ENCODE data around the gene RIOK2.

DNA sequence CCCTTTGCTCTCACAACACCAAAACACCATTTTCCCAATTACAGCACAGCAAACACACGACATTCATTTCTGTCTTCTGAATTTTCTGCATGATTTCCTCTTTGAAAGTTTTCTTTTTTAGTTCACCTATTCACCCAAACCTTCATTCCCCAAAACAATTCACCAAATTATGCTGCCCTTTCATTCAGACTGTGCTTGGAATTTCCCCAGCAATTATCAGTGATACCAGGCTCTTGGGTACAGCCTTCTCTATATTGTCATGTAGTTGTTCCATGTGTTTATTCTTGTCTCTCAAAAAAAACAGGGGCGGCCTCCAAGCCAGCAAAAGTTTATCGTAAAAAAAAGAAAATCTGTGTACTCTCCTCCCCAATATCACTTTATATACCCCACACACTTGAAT lies 31.7 kb downstream of the RIOK2 start:
- TF ChIP-seq POLR2A (conservative IDR thresholded peaks at IDR 0.05) (no peak), CEBPB (tag; IDR thresholded peaks at IDR 0.05) (no peak), NR1H2 (CRISPR knock-in tag; IDR thresholded peaks at IDR 0.05) (no peak), ZBED1 (IDR thresholded peaks at IDR 0.05) (no peak), THRAP3 (IDR thresholded peaks at IDR 0.05; ENCODE audit: borderline replicate concordance) (no peak), EZH2 (IDR thresholded peaks at IDR 0.05; ENCODE audit: borderline replicate concordance, low read depth, low read length) (no peak)
- TF ChIP-seq, protein P1, sequence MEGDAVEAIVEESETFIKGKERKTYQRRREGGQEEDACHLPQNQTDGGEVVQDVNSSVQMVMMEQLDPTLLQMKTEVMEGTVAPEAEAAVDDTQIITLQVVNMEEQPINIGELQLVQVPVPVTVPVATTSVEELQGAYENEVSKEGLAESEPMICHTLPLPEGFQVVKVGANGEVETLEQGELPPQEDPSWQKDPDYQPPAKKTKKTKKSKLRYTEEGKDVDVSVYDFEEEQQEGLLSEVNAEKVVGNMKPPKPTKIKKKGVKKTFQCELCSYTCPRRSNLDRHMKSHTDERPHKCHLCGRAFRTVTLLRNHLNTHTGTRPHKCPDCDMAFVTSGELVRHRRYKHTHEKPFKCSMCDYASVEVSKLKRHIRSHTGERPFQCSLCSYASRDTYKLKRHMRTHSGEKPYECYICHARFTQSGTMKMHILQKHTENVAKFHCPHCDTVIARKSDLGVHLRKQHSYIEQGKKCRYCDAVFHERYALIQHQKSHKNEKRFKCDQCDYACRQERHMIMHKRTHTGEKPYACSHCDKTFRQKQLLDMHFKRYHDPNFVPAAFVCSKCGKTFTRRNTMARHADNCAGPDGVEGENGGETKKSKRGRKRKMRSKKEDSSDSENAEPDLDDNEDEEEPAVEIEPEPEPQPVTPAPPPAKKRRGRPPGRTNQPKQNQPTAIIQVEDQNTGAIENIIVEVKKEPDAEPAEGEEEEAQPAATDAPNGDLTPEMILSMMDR (IDR thresholded peaks at IDR 0.05 in 2 of 3, conservative IDR thresholded peaks at IDR 0.05 in 1 of 3; ENCODE audit: insufficient read depth in 2 of 3, low read depth in 1 of 3, low read length in 3 of 3) = no peak
- TF ChIP-seq, protein P2, sequence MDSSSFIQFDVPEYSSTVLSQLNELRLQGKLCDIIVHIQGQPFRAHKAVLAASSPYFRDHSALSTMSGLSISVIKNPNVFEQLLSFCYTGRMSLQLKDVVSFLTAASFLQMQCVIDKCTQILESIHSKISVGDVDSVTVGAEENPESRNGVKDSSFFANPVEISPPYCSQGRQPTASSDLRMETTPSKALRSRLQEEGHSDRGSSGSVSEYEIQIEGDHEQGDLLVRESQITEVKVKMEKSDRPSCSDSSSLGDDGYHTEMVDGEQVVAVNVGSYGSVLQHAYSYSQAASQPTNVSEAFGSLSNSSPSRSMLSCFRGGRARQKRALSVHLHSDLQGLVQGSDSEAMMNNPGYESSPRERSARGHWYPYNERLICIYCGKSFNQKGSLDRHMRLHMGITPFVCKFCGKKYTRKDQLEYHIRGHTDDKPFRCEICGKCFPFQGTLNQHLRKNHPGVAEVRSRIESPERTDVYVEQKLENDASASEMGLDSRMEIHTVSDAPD (CRISPR knock-in tag; IDR thresholded peaks at IDR 0.05) = no peak
- TF ChIP-seq, protein P3, sequence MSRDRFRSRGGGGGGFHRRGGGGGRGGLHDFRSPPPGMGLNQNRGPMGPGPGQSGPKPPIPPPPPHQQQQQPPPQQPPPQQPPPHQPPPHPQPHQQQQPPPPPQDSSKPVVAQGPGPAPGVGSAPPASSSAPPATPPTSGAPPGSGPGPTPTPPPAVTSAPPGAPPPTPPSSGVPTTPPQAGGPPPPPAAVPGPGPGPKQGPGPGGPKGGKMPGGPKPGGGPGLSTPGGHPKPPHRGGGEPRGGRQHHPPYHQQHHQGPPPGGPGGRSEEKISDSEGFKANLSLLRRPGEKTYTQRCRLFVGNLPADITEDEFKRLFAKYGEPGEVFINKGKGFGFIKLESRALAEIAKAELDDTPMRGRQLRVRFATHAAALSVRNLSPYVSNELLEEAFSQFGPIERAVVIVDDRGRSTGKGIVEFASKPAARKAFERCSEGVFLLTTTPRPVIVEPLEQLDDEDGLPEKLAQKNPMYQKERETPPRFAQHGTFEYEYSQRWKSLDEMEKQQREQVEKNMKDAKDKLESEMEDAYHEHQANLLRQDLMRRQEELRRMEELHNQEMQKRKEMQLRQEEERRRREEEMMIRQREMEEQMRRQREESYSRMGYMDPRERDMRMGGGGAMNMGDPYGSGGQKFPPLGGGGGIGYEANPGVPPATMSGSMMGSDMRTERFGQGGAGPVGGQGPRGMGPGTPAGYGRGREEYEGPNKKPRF (IDR thresholded peaks at IDR 0.05; ENCODE audit: low read depth, low read length) = no peak

Data from K562 (cell line).